Uterus (tissue), 2 donors: ENCODE data around the gene SLC66A3.

Experiments used
- CTCF ChIP-seq, 4 experiments: fragments of 200-600 bp in 2 of 4; fragments of 450-650 bp in 2 of 4; sonication (generic) in 2 of 4; IDR thresholded peaks; one replicate each; pipeline ENCODE4 v1.5.1; 2016 to 2019; ENCODE audit warnings: antibody characterized with exemption in 4 of 4, mild to moderate bottlenecking in 2 of 4, moderate library complexity in 1 of 4
- POLR2A ChIP-seq, 2 donors: fragments of 450-650 bp; IDR thresholded peaks; one replicate each; pipeline ENCODE4 v1.6.1; 2016; ENCODE audit warnings: antibody characterized with exemption in 2 of 2, mild to moderate bottlenecking in 1 of 2, moderate library complexity in 1 of 2

GRCh38 chr2:11222845-11223244, 67.6 kb downstream of the SLC66A3 start:
- no peak for TF ChIP-seq CTCF (IDR thresholded peaks at IDR 0.05)
- no peak for TF ChIP-seq POLR2A (IDR thresholded peaks at IDR 0.05)
